HG03354 (cell line): ENCODE results near the gene FGF14.
"Not testable (repeated sequence)": the region's sequence is repeated elsewhere in the genome, so short reads cannot be mapped to it uniquely, and the experiment has no call there.

Source experiments
- ATAC-seq: cut with Tn5 transposase; IDR thresholded peaks from one replicate; pipeline ENCODE4 v1.9.1; 2021; ENCODE audit warnings: mild to moderate bottlenecking; ENCODE audit not compliant: unreplicated experiment, poor library complexity, severe bottlenecking

The FGF14 gene

DNA sequence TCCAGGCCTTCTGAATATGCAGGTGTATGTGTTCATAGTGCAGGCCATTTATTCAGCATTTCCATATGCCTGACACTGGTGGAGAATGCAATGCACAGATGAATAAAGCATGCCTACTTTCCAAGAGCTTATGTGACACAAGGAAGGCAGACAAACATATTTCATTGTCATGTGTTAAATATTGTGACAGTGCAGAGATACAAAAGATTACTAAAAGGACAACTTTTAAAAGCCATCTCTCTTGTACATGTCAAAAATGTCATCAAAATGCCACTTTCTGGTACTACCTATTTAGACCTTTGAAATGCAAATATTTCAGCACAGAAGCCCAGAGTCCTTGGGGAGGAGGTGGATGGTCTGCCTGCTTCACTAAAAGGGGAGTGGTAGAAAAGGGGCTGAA, 254.5 kb downstream of the FGF14 start:
- ATAC-seq: no peak

DNA sequence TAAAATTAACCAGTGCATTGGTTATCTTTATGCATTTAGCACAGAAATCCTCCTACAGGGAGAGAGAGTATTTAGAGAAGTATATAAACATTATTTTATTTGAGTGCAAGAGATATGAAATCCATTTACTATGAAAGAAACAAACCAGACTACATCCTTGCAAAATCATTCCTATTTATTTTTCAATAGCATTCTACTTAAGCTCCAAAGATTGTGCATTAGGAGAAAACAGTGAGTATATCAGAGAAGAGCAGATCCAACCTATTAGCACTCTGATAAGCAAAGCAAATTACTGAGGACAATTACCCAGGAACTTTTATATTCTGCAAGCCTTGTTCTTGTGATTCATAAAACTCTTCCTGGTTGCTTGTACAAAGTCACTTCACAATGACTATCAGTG, 256.1 kb downstream of the FGF14 start:
- no peak for ATAC-seq

DNA sequence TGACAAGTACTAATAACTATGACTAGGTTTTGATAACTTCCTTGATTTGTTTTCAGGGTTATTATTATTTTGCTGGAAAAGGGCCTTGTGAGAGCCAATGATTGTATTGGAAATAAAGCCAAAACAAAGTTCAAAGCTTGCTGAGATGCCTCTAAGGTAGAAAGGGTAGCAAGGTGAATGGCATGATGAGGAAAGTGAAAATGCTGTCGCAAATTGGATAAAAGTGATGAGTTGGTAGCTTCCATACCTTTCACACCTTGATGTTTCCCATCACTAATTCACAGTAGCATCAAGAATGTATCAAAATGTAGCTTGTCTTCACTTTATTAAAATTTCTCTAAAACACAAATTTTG, 259.4 kb downstream of the FGF14 start:
- no peak for ATAC-seq

DNA sequence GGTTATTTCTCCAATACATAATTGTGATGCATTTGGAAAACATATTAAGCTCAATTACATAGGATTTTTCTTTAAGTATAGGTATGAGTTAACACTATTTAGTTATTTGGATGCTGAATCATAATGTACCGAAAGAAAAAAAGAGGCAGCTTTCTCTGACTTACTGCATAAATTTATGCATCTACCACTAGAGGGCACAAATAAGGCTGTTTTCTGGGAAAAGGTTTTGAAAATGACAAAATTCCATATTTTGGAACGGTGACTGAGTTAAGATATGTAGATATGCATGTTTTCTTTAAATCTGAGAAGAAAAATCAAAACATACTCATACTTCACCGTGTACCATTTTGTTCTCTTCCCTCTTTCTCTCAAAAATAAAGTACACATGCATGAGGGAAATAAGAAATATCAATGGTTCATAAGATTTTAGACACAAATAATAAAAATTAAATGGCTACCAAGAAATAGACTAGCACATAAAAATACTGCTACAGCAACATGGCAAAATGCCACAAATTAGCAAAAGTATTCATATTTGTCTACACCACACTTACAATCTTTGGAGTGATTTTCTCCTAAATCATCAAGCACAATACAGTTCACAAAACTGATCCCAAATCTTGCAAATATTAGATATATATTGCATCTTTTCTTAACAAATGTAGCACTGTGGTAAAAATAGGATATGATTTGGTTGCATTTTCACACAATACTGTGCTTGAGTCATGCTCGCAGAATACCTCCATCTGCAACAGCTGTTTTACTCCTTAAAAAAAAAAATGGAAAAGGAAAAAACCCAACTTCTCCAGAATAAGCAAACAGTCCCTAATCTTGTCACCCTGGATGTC, 260.0 kb downstream of the FGF14 start:
- ATAC-seq: peak; percentile 59

DNA sequence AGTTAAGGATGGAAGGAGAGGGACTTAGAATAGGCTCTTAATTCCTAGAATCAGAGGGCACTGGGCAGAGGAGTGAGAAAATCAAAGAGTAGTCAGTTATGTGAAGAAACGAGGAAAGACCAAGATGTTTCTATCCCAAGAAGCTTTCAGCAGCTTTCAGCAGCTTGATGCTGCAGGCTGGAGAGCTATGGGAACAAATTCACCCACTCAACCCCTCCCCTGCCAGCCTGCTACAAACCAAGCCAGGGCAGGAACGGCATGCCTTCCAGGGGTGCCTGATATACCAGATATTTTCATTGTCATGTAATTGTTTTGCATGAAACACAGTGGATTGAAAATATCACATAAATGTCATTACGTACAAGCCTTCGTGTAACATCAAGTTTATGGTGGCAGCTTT, 262.2 kb downstream of the FGF14 start:
- ATAC-seq: no peak

DNA sequence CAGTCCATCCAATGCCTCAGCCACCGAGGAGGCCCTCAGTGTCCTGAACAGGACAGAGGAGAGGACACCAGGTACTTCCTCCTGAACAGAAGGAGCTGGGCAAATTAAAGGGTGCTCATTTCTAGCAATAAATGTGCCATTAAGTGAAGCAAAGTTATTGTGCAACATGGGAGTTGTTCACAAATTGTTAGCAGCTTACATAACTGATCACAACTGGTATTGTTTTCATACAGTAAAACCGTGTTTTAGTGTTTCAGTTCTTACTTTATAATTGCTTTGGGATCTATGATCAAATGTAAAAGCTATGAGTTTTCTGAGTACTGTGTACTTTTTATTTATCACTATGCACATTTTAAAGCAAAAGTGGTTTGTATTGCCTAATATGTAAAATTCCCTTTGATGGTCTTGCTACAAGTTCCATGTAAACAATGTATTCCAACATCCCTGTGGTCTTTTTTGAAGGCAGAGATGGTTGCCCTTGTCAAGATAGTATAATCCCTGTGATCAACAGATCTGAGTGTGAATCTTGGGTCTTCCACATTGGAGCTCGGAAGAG, 263.1 kb downstream of the FGF14 start:
- no peak for ATAC-seq

DNA sequence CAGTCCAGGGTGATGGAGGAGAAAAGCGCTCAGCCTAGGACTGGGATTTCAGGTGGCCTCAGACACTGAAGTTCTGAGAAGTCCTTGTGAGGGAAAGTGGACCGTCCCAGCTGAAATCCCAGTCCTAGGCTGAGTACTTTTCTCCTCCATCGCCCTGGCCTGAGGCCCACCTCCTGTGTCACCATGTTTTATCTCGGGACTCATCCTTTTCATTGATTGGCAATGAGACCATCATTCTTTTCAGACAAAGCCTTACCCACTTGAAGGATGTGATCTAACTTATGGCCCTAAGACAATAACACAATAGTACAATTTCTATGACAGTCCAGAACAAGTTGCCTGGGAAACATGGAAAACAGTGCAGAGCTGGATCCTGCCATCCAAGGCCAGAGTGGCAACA, 263.9 kb downstream of the FGF14 start:
- ATAC-seq: not testable (repeated sequence)

GRCh38 chr13:102136735-102137296, 265.0 kb downstream of the FGF14 start:
- no peak for ATAC-seq

DNA sequence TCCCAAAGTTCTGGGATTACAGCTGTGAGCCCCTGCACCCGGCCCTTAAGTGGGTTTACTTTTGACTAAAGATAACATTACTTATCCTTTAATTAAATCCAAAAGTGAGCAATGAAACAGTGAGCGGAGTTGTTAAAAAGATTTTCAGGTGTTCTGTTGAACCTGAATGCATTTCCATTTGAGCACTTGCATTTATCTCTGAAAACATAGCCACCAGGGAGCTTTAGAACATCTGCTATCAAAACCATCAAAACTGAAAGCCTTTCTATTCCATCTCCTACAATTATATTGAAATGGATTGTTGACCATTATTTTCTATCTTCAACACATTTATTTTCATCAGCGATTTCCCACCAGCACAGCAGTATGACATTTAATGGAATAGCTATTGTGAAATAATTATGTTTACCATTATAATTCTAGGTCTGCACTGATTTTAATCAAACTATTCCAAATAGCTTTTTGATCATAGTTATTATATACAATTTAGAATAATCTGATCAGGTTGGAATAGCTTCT, 269.0 kb downstream of the FGF14 start:
- ATAC-seq: no peak

GRCh38 chr13:102131246-102131645, 270.6 kb downstream of the FGF14 start:
- ATAC-seq: no peak

DNA sequence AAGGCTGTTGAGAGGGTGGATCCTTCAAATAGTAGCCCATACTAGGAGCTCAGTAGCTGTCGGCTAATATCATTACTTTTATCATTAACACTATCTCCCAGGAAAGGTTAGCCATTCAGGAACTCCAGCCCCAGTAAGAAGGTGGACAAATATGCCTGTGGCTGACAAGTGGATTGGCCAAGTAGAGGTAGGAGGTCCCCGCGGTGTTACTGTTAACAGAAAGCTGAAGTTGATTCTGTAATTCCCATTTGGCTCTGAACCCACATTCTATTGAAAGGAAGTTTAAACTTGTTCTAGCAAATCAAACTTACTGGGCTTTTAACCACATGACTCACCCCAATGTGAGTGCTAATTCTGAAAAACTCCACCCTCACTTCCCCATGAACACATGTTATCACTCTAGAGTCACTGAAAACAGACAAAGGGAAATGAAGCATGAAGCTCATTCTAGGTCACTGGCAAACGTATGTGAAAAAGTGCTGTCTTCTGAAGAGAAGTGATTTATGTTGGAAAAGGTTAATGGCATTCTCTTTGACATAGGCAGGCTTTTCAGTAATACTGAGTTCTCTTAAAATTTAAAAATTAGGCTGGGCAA, 273.5 kb downstream of the FGF14 start:
- ATAC-seq: no peak

DNA sequence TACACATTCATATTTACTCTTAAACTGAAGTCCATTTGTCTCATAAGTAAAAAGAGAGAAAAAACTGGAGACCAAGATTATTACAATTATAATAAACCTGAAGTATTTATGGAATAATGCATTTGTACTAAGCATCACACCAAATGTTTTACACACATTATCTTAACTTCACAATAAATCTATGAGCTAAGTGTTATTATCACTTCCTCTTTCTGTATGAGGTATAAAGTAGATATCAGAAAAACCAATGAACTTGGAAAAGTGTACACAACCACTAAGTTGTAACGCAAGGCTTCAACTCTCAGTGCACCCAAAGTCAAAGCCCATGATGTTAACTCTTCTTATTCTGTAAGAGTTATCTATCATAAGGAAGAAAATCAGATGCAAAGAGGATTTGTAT, 274.7 kb downstream of the FGF14 start:
- ATAC-seq: no peak

- ATAC-seq: no peak
These were observed 279.7 kb downstream of the FGF14 start for GRCh38 chr13:102122147-102122546.

DNA sequence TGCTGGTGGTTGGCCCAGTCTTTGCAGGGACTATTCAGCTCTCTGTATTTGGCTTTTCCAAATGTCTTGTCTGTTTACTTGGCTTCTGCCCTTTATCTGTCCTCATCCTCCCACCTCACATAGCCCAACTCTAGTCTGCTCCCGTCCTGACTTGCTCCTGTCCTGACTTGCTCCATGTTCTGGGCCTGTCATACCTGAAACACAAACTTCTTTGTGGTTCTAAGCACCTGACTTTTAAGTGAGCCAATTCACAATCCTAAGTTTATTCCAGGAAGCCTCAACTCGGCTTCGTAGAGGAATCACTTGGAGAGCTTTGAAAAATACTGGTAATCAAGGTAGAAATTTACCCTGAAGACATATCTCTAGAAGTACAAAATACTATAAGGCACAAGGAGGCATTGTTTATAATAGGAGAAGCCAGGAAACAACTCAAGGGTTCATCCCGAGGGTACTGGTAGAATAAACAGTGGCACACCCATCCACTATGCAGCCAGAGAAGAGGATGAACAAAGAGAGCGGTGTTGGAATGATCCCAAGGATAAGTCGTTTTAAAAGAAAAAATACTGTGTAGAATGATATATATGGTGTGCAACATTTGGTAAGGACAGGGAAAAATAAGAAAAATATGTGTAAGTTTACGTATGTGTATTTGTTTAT, 284.5 kb downstream of the FGF14 start:
- no peak for ATAC-seq

DNA sequence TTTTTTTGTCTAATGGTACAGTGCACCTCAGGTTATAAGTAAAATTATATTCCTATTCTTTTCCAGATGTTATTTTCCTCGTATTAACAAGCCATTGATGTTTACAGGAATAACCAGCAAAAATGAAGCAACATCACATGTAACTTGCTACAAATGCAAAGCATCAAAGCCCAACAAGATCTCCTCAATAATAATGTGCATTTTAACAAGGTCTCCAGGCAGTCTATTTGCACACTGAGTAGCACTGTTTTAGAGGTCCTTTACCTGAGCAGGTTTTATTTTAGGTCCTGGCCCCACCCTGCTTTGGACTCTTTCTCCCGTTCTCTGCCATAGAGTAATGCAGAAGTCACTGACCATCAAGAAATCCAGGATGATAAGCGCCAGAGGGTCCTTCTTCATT, 298.4 kb downstream of the FGF14 start:
- ATAC-seq: no peak

GRCh38 chr13:102100234-102100633, 301.6 kb downstream of the FGF14 start:
- no peak for ATAC-seq

DNA sequence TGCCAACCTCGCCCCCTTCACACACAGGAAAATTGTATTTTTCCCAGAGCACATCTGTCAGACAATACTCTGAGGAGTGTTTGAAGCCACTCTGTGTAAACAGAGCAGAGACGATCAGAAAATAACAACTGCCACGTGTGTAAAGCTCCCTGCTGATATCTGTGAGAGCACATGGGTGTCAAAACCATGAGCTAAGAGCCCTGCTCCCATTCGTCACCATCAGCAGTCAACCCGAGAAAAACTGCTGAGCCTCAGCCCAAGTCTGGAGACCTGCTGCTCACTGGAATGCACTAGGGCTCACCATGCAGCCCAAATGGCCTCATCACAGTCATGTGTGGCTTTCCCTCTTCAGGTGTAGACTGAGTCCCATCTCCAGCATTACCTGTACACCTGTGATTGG, 304.1 kb downstream of the FGF14 start:
- ATAC-seq: no peak

- not testable (repeated sequence) for ATAC-seq
These were observed 308.6 kb downstream of the FGF14 start for GRCh38 chr13:102093288-102093687.

DNA sequence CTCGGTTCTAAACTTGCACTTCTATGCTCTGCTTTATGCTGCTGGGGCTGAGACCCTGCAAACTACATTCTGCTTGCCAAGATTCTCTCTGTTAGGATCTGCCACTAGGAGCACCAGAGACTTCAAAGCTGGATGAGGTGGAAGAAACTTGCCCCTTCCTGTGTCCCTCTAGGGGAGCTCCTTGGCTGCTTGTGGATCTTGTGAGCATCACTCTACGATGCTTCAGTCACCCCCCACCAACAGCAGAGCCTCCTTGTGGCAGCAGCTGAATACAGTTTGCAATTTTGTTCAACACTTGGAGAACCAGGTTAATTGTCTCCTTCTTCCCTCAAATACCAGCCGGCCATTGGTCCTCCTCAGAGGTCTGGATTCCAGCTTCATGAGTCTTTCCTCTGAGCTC, 310.6 kb downstream of the FGF14 start:
- no peak for ATAC-seq

GRCh38 chr13:102090532-102090931, 311.3 kb downstream of the FGF14 start:
- ATAC-seq: no peak
